Ishikawa (cell line): ENCODE data around the gene PROX2.

Experiments
- CEBPB ChIP-seq: IDR thresholded peaks from 2 replicates; pipeline ENCODE4 v1.6.1; 2012
- CREB1 ChIP-seq: IDR thresholded peaks from 2 replicates; pipeline ENCODE4 v1.6.1; 2012; ENCODE audit warnings: low read depth
- EGR1 ChIP-seq: IDR thresholded peaks from 2 replicates; pipeline ENCODE4 v1.6.1; 2012
- EP300 ChIP-seq: IDR thresholded peaks from 2 replicates; pipeline ENCODE4 v1.6.1; 2012; ENCODE audit warnings: borderline replicate concordance
- FOXM1 ChIP-seq: IDR thresholded peaks from 2 replicates; pipeline ENCODE4 v1.6.1; 2012; ENCODE audit warnings: low read depth, borderline replicate concordance
- NFIC ChIP-seq: IDR thresholded peaks from 2 replicates; pipeline ENCODE4 v1.6.1; 2012
- RAD21 ChIP-seq: IDR thresholded peaks from 2 replicates; pipeline ENCODE4 v1.6.1; 2012; ENCODE audit warnings: low read depth
- TAF1 ChIP-seq: IDR thresholded peaks from 2 replicates; pipeline ENCODE4 v1.6.1; 2012; ENCODE audit warnings: low read depth, mild to moderate bottlenecking
- TCF12 ChIP-seq: IDR thresholded peaks from 2 replicates; pipeline ENCODE4 v1.6.1; 2012; ENCODE audit warnings: low read depth
- TEAD4 ChIP-seq: IDR thresholded peaks from 2 replicates; pipeline ENCODE4 v1.6.1; 2012
- YY1 ChIP-seq: IDR thresholded peaks from 2 replicates; pipeline ENCODE4 v1.6.1; 2012; ENCODE audit warnings: low read depth
- ZBTB7A ChIP-seq: IDR thresholded peaks from 2 replicates; pipeline ENCODE4 v1.6.1; 2012; ENCODE audit warnings: low read depth
- TF ChIP-seq, protein P1 (sequence below): IDR thresholded peaks from 2 replicates; pipeline ENCODE4 v1.6.1; 2012; ENCODE audit warnings: low read depth, mild to moderate bottlenecking
- TF ChIP-seq, protein P2 (sequence below): IDR thresholded peaks from 2 replicates; pipeline ENCODE4 v1.6.1; 2012
- TF ChIP-seq, protein P3 (sequence below): IDR thresholded peaks from 2 replicates; pipeline ENCODE4 v1.6.1; 2012

PROX2 gene

DNA sequence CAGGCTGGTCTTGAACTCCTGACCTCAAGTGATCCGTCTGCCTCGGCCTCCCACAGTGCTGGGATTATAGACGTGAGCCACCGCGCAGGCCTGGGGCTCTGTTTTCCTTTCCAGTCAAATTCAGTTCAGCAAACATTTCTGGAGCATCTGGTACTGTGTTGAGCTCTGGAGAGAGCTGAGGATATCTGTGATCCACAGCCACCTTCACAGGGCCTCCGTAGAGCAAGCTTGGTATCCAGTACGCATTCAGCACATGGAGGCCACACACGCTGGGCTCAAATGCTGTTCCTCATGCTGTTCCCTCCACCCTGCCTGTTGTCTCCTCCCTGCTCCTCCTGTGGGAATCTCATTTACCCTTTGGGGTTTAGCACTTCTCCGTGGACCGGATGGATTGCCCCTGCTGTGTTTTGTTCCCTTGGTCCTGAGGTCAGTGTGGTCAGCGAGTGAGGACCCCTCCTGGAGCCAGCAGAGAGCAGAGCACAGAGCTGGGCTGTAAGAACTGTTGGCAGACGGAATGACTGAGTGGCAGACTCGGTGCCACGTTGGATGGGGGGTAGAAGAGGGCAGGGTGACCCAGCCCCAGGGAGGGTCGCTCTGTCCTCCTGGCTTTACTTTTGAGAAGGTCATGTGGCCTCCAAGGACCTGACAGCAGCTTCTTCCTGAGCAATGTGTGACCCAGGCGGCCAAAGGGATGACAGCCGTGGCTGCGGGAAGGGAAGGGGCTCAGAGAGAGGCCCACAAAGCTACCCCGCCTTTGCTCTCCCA, 46.2 kb upstream of the PROX2 start:
- TF ChIP-seq, protein P1, sequence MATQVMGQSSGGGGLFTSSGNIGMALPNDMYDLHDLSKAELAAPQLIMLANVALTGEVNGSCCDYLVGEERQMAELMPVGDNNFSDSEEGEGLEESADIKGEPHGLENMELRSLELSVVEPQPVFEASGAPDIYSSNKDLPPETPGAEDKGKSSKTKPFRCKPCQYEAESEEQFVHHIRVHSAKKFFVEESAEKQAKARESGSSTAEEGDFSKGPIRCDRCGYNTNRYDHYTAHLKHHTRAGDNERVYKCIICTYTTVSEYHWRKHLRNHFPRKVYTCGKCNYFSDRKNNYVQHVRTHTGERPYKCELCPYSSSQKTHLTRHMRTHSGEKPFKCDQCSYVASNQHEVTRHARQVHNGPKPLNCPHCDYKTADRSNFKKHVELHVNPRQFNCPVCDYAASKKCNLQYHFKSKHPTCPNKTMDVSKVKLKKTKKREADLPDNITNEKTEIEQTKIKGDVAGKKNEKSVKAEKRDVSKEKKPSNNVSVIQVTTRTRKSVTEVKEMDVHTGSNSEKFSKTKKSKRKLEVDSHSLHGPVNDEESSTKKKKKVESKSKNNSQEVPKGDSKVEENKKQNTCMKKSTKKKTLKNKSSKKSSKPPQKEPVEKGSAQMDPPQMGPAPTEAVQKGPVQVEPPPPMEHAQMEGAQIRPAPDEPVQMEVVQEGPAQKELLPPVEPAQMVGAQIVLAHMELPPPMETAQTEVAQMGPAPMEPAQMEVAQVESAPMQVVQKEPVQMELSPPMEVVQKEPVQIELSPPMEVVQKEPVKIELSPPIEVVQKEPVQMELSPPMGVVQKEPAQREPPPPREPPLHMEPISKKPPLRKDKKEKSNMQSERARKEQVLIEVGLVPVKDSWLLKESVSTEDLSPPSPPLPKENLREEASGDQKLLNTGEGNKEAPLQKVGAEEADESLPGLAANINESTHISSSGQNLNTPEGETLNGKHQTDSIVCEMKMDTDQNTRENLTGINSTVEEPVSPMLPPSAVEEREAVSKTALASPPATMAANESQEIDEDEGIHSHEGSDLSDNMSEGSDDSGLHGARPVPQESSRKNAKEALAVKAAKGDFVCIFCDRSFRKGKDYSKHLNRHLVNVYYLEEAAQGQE = no peak
- TF ChIP-seq CEBPB (no peak), EGR1 (no peak), TAF1 (no peak), TEAD4 (no peak), EP300 (no peak), NFIC (no peak), RAD21 (no peak), TCF12 (no peak), CREB1 (no peak), FOXM1 (no peak), YY1 (no peak), ZBTB7A (no peak)
- TF ChIP-seq, protein P2, sequence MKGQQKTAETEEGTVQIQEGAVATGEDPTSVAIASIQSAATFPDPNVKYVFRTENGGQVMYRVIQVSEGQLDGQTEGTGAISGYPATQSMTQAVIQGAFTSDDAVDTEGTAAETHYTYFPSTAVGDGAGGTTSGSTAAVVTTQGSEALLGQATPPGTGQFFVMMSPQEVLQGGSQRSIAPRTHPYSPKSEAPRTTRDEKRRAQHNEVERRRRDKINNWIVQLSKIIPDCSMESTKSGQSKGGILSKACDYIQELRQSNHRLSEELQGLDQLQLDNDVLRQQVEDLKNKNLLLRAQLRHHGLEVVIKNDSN = no peak
- TF ChIP-seq, protein P3, sequence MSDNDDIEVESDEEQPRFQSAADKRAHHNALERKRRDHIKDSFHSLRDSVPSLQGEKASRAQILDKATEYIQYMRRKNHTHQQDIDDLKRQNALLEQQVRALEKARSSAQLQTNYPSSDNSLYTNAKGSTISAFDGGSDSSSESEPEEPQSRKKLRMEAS = no peak

GRCh38 chr14:74921053-74921620, 45.2 kb upstream of the PROX2 start:
- TF ChIP-seq EP300 (no peak), TEAD4 (no peak), NFIC (no peak), TCF12 (no peak), EGR1 (no peak), TAF1 (no peak), FOXM1 (no peak), ZBTB7A (no peak), CREB1 (no peak), RAD21 (no peak), YY1 (no peak), CEBPB (no peak)
- TF ChIP-seq, protein P2 = no peak
- TF ChIP-seq, protein P3 = no peak
- TF ChIP-seq, protein P1 = no peak

DNA sequence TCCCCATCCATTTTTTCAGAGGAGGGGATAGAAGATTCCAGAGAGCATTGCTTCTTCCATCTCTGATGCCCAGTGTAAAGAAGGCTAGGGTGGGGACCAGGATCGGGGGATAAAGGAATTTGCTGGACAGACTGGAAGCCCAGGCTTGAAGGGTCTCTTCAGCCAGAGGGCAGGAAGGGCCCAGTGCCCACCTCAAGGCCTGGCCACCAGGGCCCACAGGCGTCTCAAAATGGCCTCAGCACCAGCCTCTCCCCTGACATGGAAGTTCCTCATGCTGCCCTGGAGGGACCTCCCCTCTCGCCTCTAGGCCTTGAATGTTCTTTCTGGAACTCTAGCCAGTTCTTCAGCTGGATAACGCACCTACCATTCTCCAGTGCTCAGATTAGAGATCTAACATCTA, 44.3 kb upstream of the PROX2 start:
- TF ChIP-seq, protein P3 = no peak
- TF ChIP-seq TAF1 (no peak), TCF12 (no peak), YY1 (no peak), TEAD4 (no peak), NFIC (no peak), RAD21 (no peak), CREB1 (no peak), EGR1 (no peak), ZBTB7A (no peak), FOXM1 (no peak), CEBPB (no peak)
- TF ChIP-seq, protein P2 = no peak
- TF ChIP-seq, protein P1 = no peak
